K562 (cell line): ENCODE measurements around the gene GPAT2. TPM values are rescaled to one million over a fixed set of nuclear protein-coding genes. Genes with fewer than 3 reads are reported as not detected.
"Not testable (repeated sequence)": the region's sequence is repeated elsewhere in the genome, so short reads cannot be mapped to it uniquely, and the experiment has no call there.

Experiments used
- ARID2 ChIP-seq: fragments of 450-650 bp; IDR thresholded peaks from 2 replicates; pipeline ENCODE4 v1.6.1; 2017; ENCODE audit warnings: antibody characterized with exemption, mild to moderate bottlenecking
- MAZ ChIP-seq, 2 experiments: fragments of 450-650 bp in 1 of 2; sonication (generic) in 1 of 2; formaldehyde crosslinking; IDR thresholded peaks in 1 of 2; conservative IDR thresholded peaks in 1 of 2; 2 replicates each; pipeline versions ENCODE4 v1.4.0 to v1.5.0; 2020; ENCODE audit warnings: mild to moderate bottlenecking in 1 of 2, missing genetic modification reagents in 1 of 2
- MEIS2 ChIP-seq: fragments of 450-650 bp; IDR thresholded peaks from 2 replicates; pipeline ENCODE4 v1.6.1; 2014; ENCODE audit warnings: mild to moderate bottlenecking; ENCODE audit not compliant: partially characterized antibody
- POLR2G ChIP-seq: fragments of 200-400 bp; formaldehyde crosslinking; IDR thresholded peaks from 2 replicates; pipeline ENCODE4 v1.6.1; 2017; ENCODE audit warnings: low read depth, mild to moderate bottlenecking, antibody characterized with exemption, low read length, moderate library complexity
- RAD21 ChIP-seq, 2 experiments: fragments of 250-450 bp in 1 of 2; fragments of 450-650 bp in 1 of 2; sonication (Bioruptor Pico) in 1 of 2; formaldehyde crosslinking in 1 of 2; IDR thresholded peaks in 1 of 2; conservative IDR thresholded peaks in 1 of 2; 2 replicates each; pipeline versions ENCODE4 v1.4.0 to v1.8.0; 2020 to 2022; ENCODE audit warnings: mild to moderate bottlenecking in 2 of 2, moderate library complexity in 1 of 2
- SMC3 ChIP-seq: conservative IDR thresholded peaks from 2 replicates; pipeline ENCODE4 v1.6.1; 2011; ENCODE audit warnings: low read depth, low read length, improper control_type of control experiment; ENCODE audit not compliant: insufficient read depth
- polyA plus RNA-seq, 8 experiments: library from polyadenylated mRNA; depleted of rRNA in 4 of 8; stranded (reverse) in 5 of 8; unstranded in 3 of 8; fragments of >200 nt; fragmentation: Nextera tagmentation in 2 of 8; fragmentation: Illumina TruSeq in 1 of 8; extraction: Ambion mirVana in 2 of 8; extraction: Trizol in 1 of 8; gene quantifications; 2 replicates each; pipeline versions ENCODE4 v1.2.1 to v1.2.3, GENCODE V29; 2011 to 2014; ENCODE audit warnings: inconsistent platforms in 1 of 8, missing spikeins in 1 of 8
- total RNA-seq, 7 experiments: library from RNA; depleted of rRNA in 6 of 7; stranded (reverse); fragments of >200 nt in 6 of 7; fragmentation: Illumina TruSeq in 2 of 7; extraction: Trizol in 2 of 7; gene quantifications; 2 replicates each; pipeline versions ENCODE4 v1.2.1 to v1.2.3, GENCODE V29; 2011 to 2021; ENCODE audit warnings: low replicate concordance in 1 of 7
- TF ChIP-seq, protein P1 (sequence below), 2 experiments: IDR thresholded peaks in 1 of 2; conservative IDR thresholded peaks in 1 of 2; 2 replicates each; pipeline ENCODE4 v1.6.1; 2016; ENCODE audit warnings: low read depth in 2 of 2, mild to moderate bottlenecking in 1 of 2, missing compliant biosample characterization in 1 of 2, missing genetic modification characterization in 1 of 2, moderate library complexity in 1 of 2
- TF ChIP-seq, protein P2 (sequence below): fragments of 250-450 bp; sonication (Bioruptor Pico); IDR thresholded peaks from 2 replicates; pipeline ENCODE4 v1.9.0; 2021; ENCODE audit warnings: mild to moderate bottlenecking, inconsistent platforms
- TF ChIP-seq, protein P3 (sequence below), 2 experiments: fragments of 450-650 bp; formaldehyde crosslinking in 1 of 2; IDR thresholded peaks; 2 replicates each; pipeline versions ENCODE4 v1.4.0 to v1.6.1; 2014 to 2020; ENCODE audit warnings: mild to moderate bottlenecking in 2 of 2, borderline replicate concordance in 1 of 2, low read depth in 1 of 2

Gene GPAT2
- total and polyA plus RNA-seq, 9 of the 15 experiments (the other 6 are each of a cell fraction or from before 2014, with no cell fraction given): 0.01 to 1.2 (median 0.22) TPM; not detected in 3

DNA sequence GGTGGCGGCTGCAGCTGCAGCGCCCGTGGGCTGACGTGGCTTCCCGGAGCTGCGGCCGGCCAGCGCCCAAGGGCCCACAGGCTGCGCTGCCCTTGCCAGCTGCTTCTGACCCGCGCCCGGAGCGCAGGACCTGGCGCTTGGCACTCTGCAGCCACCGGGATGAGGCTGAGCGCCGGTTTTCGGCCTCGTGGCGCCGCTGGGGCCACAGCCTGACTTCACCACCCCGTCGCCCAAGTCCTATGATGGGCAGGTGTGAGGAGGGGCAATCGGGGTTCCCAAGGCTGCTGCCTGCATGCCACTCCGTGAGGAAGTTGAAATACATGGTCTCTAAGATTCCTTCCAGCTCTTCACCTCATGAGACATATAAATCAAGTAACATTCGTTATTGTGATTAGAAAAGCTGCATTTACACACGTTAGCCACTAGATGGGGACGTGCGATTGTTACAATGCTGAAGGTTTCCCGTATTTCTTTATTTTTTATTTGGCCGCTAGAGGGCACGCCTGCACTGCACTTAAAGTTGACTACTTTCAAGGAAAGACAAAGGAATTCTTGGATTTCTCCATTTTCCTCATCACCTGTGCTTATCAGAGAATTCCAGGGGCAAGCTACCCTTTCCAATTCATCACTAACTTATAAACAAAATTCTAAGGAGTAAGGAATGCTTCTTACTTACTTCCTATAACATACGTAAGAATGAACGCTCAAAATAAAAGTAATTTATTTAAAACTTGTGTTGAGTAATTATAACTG lies 42.0 kb downstream of the GPAT2 start (continued):
- TF ChIP-seq, protein P1, sequence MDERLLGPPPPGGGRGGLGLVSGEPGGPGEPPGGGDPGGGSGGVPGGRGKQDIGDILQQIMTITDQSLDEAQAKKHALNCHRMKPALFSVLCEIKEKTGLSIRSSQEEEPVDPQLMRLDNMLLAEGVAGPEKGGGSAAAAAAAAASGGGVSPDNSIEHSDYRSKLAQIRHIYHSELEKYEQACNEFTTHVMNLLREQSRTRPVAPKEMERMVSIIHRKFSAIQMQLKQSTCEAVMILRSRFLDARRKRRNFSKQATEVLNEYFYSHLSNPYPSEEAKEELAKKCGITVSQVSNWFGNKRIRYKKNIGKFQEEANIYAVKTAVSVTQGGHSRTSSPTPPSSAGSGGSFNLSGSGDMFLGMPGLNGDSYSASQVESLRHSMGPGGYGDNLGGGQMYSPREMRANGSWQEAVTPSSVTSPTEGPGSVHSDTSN (CRISPR knock-in tag; IDR thresholded peaks at IDR 0.05; ENCODE audit: low read depth): not testable (repeated sequence)
- TF ChIP-seq, protein P1 (tag; conservative IDR thresholded peaks at IDR 0.05; ENCODE audit: low read depth): 0 out of 2 replicates have a peak, but pooled peaks have one; percentile 25
- TF ChIP-seq RAD21 (CRISPR knock-in tag; conservative IDR thresholded peaks at IDR 0.05 in 1 of 2, IDR thresholded peaks at IDR 0.05 in 1 of 2) (peak; percentile 83 to 88), ARID2 (0 out of 2 replicates have a peak, but pooled peaks have one; percentile 16), MAZ (CRISPR knock-in tag; conservative IDR thresholded peaks at IDR 0.05 in 1 of 2, IDR thresholded peaks at IDR 0.05 in 1 of 2) (peak in 1 of 2 experiments; percentile 14; a peak in 1 of 4 replicates), MEIS2 (peak; percentile 34), POLR2G (peak; percentile 53; the same call in 1 of the 2 replicates), SMC3 (peak; percentile 26; the same call in 1 of the 2 replicates)
- TF ChIP-seq, protein P2, sequence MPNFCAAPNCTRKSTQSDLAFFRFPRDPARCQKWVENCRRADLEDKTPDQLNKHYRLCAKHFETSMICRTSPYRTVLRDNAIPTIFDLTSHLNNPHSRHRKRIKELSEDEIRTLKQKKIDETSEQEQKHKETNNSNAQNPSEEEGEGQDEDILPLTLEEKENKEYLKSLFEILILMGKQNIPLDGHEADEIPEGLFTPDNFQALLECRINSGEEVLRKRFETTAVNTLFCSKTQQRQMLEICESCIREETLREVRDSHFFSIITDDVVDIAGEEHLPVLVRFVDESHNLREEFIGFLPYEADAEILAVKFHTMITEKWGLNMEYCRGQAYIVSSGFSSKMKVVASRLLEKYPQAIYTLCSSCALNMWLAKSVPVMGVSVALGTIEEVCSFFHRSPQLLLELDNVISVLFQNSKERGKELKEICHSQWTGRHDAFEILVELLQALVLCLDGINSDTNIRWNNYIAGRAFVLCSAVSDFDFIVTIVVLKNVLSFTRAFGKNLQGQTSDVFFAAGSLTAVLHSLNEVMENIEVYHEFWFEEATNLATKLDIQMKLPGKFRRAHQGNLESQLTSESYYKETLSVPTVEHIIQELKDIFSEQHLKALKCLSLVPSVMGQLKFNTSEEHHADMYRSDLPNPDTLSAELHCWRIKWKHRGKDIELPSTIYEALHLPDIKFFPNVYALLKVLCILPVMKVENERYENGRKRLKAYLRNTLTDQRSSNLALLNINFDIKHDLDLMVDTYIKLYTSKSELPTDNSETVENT: 0 out of 2 replicates have a peak, but pooled peaks have one; percentile 30
- TF ChIP-seq, protein P3, sequence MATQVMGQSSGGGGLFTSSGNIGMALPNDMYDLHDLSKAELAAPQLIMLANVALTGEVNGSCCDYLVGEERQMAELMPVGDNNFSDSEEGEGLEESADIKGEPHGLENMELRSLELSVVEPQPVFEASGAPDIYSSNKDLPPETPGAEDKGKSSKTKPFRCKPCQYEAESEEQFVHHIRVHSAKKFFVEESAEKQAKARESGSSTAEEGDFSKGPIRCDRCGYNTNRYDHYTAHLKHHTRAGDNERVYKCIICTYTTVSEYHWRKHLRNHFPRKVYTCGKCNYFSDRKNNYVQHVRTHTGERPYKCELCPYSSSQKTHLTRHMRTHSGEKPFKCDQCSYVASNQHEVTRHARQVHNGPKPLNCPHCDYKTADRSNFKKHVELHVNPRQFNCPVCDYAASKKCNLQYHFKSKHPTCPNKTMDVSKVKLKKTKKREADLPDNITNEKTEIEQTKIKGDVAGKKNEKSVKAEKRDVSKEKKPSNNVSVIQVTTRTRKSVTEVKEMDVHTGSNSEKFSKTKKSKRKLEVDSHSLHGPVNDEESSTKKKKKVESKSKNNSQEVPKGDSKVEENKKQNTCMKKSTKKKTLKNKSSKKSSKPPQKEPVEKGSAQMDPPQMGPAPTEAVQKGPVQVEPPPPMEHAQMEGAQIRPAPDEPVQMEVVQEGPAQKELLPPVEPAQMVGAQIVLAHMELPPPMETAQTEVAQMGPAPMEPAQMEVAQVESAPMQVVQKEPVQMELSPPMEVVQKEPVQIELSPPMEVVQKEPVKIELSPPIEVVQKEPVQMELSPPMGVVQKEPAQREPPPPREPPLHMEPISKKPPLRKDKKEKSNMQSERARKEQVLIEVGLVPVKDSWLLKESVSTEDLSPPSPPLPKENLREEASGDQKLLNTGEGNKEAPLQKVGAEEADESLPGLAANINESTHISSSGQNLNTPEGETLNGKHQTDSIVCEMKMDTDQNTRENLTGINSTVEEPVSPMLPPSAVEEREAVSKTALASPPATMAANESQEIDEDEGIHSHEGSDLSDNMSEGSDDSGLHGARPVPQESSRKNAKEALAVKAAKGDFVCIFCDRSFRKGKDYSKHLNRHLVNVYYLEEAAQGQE (IDR thresholded peaks at IDR 0.05; ENCODE audit: borderline replicate concordance): peak; percentile 59; the same call in 1 of the 2 replicates
- TF ChIP-seq, protein P3 (CRISPR knock-in tag; IDR thresholded peaks at IDR 0.05; ENCODE audit: low read depth): not testable (repeated sequence)
